ENCODE measurements around the gene PLTP.

DNA sequence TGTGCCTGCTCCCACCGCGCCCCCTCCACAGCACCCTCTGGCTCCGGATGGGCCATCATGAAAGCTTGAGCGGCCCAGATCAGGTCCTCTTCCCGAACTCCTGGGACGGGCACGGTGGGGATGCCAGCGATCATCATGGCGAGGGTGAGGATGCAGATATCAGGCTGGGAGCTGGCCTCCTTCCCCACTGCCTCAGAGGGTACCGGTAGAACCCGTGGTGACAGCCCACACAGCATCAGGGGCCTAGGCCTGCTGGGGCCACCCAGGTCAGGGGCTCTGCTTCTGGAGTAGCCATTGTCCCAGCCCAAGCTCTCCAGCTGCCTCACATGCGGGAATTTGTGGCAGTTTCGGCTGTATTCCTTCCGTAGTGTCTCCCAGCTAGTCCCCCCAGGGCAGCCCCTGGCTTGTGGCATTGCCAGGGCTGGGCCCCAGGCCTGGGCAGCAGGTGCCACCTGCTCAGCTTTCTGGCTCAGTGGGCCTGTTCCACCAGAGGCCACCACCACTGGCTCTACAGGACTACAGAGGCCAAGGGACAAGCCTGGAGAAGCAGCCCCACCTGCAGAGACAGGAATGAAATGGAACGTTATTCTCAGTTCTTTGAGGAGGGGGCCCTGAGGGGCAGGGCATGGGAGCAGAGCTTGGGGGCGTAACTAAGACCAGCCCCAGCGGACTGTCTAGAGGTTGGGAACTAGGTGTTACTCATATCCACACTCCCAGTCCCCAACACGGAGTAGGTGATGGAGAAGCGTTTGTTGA is 25.2 kb downstream of the PLTP start:
- TF ChIP-seq POLR2A (IDR thresholded peaks at IDR 0.05; ENCODE audit: low read depth, low read length) (no peak; the same call in 1 of the 2 replicates), POLR2AphosphoS5 (IDR thresholded peaks at IDR 0.05; ENCODE audit: low read depth, low read length) (no peak), TAF1 (IDR thresholded peaks at IDR 0.05; ENCODE audit: borderline replicate concordance, low read depth, low read length) (no peak)
